ENCODE results near the gene PHLDA2. TPM values are rescaled to one million over a fixed set of nuclear protein-coding genes. Genes with fewer than 3 reads are reported as not detected.

The PHLDA2 gene
- total and polyA plus RNA-seq, 9 of the 15 experiments (the other 6 are each of a cell fraction or from before 2014, with no cell fraction given): 0.43 to 42.4 (median 4.7) TPM

DNA sequence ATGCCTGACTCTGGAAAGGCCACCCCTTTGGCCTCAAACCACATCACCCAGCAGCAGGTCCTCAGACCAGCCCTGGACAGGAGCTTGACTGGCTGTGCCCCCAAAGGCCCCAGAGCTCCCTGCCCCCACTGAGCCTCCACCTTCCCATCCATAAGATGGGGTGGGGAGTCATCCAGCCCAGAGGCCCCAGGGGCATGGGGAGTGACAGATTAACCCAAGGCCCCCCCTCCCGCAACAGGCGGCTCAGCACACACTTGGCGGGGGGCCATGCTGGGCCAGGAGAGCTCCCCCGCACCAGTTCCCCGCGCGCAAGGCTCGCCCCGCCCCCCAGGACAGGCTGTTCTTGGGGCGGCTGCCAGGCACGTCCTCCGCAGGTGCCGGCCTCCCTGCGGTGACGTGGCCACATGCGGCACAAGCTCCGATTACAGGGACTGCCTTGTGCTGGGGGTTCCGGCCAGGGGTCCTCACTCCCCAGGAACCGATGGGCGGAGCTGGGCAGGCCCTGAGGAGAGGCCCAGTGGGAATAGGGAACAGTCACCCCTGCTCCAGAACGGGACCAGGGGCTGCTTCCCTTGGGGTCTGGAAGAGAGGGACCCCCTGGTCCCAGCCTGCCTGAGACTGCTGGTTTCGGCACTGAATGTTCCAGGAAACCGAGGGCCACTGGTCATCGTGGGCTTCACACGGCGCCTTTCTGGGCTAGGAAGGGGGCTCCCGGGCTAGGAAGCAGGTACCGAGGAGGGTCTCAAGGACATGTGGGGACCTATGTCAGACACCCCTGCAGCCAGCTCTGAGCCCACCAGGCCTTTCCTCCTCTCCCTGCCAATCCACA lies 38.5 kb downstream of the PHLDA2 start (continued):
- TF ChIP-seq, protein P1, sequence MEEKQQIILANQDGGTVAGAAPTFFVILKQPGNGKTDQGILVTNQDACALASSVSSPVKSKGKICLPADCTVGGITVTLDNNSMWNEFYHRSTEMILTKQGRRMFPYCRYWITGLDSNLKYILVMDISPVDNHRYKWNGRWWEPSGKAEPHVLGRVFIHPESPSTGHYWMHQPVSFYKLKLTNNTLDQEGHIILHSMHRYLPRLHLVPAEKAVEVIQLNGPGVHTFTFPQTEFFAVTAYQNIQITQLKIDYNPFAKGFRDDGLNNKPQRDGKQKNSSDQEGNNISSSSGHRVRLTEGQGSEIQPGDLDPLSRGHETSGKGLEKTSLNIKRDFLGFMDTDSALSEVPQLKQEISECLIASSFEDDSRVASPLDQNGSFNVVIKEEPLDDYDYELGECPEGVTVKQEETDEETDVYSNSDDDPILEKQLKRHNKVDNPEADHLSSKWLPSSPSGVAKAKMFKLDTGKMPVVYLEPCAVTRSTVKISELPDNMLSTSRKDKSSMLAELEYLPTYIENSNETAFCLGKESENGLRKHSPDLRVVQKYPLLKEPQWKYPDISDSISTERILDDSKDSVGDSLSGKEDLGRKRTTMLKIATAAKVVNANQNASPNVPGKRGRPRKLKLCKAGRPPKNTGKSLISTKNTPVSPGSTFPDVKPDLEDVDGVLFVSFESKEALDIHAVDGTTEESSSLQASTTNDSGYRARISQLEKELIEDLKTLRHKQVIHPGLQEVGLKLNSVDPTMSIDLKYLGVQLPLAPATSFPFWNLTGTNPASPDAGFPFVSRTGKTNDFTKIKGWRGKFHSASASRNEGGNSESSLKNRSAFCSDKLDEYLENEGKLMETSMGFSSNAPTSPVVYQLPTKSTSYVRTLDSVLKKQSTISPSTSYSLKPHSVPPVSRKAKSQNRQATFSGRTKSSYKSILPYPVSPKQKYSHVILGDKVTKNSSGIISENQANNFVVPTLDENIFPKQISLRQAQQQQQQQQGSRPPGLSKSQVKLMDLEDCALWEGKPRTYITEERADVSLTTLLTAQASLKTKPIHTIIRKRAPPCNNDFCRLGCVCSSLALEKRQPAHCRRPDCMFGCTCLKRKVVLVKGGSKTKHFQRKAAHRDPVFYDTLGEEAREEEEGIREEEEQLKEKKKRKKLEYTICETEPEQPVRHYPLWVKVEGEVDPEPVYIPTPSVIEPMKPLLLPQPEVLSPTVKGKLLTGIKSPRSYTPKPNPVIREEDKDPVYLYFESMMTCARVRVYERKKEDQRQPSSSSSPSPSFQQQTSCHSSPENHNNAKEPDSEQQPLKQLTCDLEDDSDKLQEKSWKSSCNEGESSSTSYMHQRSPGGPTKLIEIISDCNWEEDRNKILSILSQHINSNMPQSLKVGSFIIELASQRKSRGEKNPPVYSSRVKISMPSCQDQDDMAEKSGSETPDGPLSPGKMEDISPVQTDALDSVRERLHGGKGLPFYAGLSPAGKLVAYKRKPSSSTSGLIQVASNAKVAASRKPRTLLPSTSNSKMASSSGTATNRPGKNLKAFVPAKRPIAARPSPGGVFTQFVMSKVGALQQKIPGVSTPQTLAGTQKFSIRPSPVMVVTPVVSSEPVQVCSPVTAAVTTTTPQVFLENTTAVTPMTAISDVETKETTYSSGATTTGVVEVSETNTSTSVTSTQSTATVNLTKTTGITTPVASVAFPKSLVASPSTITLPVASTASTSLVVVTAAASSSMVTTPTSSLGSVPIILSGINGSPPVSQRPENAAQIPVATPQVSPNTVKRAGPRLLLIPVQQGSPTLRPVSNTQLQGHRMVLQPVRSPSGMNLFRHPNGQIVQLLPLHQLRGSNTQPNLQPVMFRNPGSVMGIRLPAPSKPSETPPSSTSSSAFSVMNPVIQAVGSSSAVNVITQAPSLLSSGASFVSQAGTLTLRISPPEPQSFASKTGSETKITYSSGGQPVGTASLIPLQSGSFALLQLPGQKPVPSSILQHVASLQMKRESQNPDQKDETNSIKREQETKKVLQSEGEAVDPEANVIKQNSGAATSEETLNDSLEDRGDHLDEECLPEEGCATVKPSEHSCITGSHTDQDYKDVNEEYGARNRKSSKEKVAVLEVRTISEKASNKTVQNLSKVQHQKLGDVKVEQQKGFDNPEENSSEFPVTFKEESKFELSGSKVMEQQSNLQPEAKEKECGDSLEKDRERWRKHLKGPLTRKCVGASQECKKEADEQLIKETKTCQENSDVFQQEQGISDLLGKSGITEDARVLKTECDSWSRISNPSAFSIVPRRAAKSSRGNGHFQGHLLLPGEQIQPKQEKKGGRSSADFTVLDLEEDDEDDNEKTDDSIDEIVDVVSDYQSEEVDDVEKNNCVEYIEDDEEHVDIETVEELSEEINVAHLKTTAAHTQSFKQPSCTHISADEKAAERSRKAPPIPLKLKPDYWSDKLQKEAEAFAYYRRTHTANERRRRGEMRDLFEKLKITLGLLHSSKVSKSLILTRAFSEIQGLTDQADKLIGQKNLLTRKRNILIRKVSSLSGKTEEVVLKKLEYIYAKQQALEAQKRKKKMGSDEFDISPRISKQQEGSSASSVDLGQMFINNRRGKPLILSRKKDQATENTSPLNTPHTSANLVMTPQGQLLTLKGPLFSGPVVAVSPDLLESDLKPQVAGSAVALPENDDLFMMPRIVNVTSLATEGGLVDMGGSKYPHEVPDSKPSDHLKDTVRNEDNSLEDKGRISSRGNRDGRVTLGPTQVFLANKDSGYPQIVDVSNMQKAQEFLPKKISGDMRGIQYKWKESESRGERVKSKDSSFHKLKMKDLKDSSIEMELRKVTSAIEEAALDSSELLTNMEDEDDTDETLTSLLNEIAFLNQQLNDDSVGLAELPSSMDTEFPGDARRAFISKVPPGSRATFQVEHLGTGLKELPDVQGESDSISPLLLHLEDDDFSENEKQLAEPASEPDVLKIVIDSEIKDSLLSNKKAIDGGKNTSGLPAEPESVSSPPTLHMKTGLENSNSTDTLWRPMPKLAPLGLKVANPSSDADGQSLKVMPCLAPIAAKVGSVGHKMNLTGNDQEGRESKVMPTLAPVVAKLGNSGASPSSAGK (IDR thresholded peaks at IDR 0.05): peak; percentile 90
- peak; percentile 20 for TF ChIP-seq NEUROD1 (IDR thresholded peaks at IDR 0.05; ENCODE audit: borderline replicate concordance, low read depth, low read length, partially characterized antibody)
- TF ChIP-seq, protein P2, sequence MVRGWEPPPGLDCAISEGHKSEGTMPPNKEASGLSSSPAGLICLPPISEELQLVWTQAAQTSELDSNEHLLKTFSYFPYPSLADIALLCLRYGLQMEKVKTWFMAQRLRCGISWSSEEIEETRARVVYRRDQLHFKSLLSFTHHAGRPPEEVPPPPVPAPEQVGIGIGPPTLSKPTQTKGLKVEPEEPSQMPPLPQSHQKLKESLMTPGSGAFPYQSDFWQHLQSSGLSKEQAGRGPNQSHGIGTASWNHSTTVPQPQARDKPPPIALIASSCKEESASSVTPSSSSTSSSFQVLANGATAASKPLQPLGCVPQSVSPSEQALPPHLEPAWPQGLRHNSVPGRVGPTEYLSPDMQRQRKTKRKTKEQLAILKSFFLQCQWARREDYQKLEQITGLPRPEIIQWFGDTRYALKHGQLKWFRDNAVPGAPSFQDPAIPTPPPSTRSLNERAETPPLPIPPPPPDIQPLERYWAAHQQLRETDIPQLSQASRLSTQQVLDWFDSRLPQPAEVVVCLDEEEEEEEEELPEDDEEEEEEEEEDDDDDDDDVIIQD (CRISPR knock-in tag; IDR thresholded peaks at IDR 0.05): no peak
- TF ChIP-seq, protein P3, sequence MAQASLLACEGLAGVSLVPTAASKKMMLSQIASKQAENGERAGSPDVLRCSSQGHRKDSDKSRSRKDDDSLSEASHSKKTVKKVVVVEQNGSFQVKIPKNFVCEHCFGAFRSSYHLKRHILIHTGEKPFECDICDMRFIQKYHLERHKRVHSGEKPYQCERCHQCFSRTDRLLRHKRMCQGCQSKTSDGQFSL (CRISPR knock-in tag; IDR thresholded peaks at IDR 0.05): peak; percentile 72; the same call in 1 of the 2 replicates
- TF ChIP-seq, protein P3 (tag; IDR thresholded peaks at IDR 0.05): no peak
- TF ChIP-seq FOS (IDR thresholded peaks at IDR 0.05; ENCODE audit: extremely low read depth, insufficient read length): no peak
- TF ChIP-seq, protein P4, sequence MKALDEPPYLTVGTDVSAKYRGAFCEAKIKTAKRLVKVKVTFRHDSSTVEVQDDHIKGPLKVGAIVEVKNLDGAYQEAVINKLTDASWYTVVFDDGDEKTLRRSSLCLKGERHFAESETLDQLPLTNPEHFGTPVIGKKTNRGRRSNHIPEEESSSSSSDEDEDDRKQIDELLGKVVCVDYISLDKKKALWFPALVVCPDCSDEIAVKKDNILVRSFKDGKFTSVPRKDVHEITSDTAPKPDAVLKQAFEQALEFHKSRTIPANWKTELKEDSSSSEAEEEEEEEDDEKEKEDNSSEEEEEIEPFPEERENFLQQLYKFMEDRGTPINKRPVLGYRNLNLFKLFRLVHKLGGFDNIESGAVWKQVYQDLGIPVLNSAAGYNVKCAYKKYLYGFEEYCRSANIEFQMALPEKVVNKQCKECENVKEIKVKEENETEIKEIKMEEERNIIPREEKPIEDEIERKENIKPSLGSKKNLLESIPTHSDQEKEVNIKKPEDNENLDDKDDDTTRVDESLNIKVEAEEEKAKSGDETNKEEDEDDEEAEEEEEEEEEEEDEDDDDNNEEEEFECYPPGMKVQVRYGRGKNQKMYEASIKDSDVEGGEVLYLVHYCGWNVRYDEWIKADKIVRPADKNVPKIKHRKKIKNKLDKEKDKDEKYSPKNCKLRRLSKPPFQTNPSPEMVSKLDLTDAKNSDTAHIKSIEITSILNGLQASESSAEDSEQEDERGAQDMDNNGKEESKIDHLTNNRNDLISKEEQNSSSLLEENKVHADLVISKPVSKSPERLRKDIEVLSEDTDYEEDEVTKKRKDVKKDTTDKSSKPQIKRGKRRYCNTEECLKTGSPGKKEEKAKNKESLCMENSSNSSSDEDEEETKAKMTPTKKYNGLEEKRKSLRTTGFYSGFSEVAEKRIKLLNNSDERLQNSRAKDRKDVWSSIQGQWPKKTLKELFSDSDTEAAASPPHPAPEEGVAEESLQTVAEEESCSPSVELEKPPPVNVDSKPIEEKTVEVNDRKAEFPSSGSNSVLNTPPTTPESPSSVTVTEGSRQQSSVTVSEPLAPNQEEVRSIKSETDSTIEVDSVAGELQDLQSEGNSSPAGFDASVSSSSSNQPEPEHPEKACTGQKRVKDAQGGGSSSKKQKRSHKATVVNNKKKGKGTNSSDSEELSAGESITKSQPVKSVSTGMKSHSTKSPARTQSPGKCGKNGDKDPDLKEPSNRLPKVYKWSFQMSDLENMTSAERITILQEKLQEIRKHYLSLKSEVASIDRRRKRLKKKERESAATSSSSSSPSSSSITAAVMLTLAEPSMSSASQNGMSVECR (CRISPR knock-in tag; IDR thresholded peaks at IDR 0.05): peak; percentile 76

Data from K562 (cell line).